ENCODE results near the gene KCNQ1.

Gene KCNQ1

DNA sequence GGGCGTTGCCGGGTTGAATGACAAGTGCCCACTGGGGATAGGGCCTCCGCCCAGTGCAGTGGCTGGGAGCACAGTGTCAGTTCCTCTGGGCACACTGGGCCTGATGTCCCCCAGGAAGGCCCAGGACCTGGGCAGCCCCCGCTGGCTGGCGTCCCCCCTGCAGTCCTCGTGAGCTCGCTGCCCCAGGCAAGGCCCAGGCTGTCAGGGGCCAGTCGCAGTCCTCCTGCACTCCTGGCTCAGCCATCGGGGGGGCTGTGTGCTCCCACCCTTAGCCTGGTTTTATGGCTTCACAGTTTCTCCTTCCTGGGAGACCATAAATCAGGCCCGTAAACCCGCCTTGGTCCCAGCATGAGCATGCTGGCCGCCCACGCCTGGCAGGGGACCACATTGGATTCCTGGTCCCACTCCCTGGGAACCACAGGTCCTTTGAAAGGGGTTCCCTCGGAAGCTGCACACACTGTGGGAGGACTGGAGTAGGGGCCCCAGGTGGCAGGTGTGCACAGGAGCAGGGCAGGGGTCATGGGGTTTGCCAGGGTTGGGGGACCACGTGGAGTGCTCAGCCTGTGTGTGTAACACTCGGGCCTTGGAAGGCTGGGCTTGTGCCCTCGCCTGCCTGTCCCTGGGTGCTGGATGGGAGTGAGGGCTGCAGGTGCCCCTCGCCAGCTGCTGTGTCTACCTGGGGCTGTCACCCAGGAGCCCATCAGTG is 141.4 kb downstream of the KCNQ1 start:
- no peak for DNase-seq

GRCh38 chr11:2586793-2587131 is 142.0 kb downstream of the KCNQ1 start:
- DNase-seq, result no peak

- DNase-seq, result no peak
These were observed 142.5 kb downstream of the KCNQ1 start for GRCh38 chr11:2587132-2587930.

GRCh38 chr11:2587976-2588748 is 143.4 kb downstream of the KCNQ1 start:
- DNase-seq, result no peak

DNA sequence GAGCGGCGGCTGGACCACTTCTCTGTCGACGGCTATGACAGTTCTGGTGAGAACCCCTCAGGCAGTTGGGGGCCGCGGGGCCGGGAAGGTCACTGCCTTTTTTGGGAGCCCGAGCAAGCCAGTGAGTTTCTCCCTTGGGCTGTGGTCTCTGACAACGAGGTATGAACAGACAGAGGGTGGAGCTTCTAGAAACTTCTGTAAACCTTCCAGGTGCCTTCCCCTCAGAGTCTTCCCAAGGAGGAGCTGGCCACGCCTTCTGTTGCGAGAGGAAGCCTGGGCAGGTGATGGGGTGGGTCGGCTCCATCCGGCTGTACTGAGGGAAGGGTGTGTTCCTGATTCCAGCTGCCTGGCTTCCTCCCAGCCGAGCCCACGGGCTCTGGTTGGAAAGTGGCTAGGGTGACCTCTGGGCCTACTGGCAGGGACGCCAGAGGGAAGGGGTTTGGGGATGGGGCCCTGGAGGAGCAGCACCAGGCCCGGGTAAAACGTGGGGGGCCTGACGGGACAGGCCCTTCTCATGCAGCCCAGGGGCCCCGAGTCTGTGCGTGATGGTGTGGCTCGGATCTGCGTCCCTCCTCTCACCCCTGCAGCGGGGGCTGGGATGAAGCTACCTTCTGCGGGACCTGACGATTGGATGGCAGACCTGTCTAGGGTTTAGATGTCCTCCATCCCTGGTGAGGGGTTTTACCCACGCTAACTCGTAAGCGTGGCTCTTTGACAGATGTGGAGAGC is 144.2 kb downstream of the KCNQ1 start:
- DNase-seq, result no peak

DNA sequence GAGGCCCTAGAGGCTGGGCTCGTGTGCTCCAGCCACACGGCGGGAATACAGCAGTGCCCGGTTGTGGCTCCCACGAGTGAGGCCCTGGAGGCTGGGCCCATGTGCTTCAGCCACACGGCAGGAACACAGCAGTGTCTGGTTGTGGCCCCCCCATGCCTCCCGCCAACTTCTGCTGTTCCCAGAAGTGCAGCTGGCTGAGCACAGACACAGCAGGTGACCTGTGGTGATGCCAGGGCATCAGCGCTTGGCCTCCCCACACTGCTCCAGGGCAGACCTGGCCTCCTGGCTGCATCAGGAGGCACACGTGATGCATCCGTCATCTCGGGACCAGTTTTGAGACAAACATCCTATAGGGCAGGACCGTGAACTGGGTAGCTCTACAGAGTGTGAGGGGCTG is 144.7 kb downstream of the KCNQ1 start:
- no peak for DNase-seq

DNA sequence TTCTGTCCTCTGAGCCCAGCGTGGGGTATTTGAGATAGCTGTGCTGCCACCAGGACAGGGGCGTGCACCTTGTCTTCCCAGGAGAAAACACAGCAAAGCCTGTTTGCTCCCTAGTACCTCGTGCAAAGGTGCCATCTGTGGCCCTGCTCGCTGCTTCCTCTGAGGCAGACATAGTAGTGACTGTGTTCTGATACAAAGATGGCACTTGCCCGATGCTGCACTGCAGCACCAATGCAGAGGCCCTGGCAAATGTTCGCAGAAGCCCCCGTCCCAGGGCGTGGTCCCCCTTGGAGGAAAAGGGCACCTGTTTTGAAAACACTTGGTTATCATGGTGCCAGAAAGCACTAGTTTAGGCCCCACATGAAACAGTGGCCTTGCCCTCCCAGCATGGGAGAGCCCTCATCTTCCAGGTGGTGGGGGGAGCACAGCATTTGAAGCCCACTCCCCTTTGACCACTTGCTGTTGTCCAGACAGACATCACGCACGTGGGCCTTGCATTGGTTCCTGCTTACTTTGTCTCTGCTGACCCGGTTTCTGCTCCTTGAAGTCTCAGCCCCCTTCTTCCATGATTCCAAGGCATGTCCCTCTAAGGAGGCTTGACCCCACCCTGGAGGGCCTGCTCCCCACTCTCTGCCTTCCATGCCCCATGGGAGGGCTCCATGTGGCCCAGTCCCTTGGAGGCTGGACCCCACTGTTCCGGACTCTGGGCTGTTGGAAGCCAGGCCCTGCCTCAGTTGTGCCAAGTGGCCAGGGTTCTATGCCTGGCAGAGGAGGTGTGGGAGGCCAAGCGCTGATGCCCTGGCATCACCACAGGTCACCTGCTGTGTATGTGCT is 145.5 kb downstream of the KCNQ1 start:
- no peak for DNase-seq

- no peak for DNase-seq
These were observed 146.4 kb downstream of the KCNQ1 start for GRCh38 chr11:2590965-2591754.

DNA sequence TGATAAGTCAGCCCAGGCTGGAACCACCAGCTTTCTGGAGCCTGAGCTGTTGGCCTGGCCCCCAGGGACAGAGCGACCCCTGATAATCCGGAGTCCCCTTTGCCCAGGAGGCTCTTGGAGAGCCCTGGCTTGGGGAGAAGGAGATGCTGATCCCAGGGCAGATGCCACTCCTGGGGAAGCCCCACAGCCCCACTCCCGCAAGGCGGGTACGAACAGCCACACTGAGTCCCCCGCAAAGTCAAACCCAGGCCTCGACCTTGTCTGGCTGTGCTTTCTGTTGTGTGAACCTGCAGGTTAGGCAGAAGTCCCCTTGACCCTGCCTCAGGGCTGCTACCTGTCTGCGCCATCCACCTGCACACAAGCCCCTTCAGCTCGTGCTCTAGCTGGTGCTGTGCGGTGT is 147.0 kb downstream of the KCNQ1 start:
- no peak for DNase-seq

DNA sequence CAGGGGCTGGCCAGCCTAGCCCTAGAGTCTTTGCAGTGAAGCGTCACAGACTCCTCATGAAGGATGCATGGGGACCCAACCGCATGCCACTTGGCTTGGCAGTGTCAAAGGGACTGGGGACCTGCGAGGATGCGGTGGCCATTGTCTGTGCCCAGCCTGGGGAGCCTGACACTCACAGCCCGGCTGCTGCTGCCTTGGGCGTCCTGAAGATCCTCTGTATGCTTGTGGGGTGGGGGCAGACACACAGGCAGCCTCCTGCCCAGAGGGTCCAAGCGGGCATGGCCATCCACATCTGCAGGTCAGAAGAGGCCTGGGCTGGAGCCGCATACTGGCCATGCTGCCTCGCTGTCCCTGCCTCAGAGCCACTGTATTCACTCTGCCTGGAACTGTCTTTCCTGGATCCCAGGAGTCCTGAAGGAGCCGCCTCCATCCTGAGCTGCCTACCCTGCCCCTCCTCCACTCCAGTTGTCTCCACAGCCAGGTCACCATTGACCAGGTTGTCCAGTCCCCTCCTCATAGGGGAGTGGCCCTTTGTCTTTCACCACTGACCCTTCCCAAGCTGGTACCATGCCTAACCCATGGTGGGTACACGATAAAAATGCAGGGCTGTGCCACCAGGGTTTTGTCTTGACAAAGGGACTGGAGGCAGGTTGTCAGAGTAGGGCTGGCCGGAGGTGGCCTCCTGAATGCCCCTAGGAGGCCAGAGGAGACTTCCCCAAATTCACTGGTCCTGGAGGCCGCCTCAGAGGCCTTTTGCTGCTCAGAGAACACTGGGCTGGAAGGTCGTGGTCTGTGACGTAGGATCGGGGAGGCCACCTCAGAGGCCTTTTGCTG is 148.0 kb downstream of the KCNQ1 start:
- no peak for DNase-seq

GRCh38 chr11:2593393-2593950 is 148.7 kb downstream of the KCNQ1 start:
- DNase-seq, result no peak

DNA sequence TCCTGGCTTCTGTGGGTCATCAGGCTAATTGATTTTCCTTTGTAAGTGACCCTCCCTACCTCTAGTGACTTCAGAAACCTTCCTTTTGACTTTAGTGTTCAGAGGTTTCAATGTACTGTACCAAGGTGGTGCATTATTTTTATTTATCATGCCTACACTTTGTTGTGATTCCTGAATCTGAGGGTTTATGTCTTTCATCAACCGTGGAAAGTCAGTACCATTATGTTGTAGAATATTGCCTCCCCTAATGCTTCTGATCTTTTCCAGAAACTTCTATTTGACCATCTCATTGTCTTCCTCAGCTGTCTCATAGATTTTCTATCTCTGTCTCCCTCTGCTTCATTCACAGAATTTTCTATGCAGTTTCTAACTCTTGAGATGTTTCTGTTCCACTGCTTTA is 149.5 kb downstream of the KCNQ1 start:
- no peak for DNase-seq

DNA sequence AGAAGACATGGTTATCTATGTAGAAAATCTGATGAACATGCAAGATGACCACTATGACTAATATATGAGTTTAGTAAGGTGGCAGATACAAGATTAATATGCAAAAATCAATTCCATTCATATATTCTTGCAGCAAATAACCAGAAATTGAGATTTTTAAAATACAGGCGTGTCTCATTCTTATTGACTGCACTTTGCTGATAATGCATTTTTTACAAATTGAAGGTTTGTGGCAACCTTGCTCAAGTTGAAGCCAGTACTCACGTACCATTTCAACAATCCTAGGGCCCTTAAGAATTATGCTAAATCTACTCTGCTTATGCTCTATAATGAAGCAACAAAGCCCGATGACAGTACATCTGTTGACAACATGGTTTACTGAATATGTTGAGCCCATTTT is 150.4 kb downstream of the KCNQ1 start:
- no peak for DNase-seq

- DNase-seq, result no peak
These were observed 154.9 kb downstream of the KCNQ1 start for GRCh38 chr11:2599561-2600189.

DNA sequence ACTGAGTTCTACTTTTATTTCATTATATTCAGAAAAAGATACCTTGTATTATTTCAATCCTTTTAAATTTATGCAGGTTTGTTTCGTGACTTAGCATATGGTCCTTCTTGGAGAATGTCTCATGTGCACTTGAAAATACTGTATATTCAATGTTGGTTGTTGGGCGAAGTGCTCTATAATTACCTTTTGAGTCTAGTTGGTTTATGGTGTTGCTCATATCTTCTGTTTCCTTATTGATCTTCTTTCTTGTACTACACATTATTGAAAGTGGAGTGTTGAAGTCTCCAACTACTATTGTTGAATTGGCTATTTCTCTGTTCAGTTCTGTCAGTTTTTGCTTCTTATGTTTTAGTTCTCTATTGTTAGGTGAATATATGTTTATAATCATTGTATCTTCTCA is 164.5 kb downstream of the KCNQ1 start:
- no peak for DNase-seq

- DNase-seq, result no peak
These were observed 168.2 kb downstream of the KCNQ1 start for GRCh38 chr11:2612884-2613571.

GRCh38 chr11:2621894-2622293 is 177.1 kb downstream of the KCNQ1 start:
- DNase-seq, result no peak

DNA sequence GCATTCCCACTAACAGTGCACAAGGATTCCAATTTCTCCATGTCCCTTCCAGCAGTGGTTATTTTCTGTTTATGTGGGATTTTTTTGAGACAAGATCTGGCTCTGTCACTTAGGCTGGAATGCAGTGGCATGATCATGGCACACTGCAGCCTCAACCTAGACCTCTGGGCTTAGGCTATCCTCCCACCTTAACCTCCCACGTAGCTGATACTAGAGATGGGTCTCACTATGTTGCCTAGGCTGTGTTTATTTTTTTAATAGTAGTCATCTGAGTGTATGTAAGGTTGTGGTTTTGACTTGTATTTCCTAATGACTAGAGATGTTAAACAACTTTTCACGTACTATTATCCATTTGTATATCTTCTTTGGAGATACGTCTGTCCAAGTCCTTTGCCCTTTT is 180.4 kb downstream of the KCNQ1 start:
- no peak for DNase-seq

- no peak for DNase-seq
These were observed 185.9 kb downstream of the KCNQ1 start for GRCh38 chr11:2630679-2631078.

Data from KG1 (cell line).